H1 (cell line): ENCODE measurements around the gene RAD23B. TPM values are rescaled to one million over a fixed set of nuclear protein-coding genes. Genes with fewer than 3 reads are reported as not detected.

Source experiments
- ATF3 ChIP-seq: IDR thresholded peaks from 2 replicates; pipeline ENCODE4 v1.6.1; 2011; ENCODE audit warnings: low read depth, mild to moderate bottlenecking, low read length; ENCODE audit not compliant: insufficient read depth
- CHD1 ChIP-seq: IDR thresholded peaks from 2 replicates; pipeline ENCODE4 v1.6.1; 2012; ENCODE audit warnings: low read depth, low read length, improper control_type of control experiment
- CHD7 ChIP-seq: fragments of 300-600 bp; sonication (generic); IDR thresholded peaks from 2 replicates; pipeline ENCODE4 v1.7.1; 2012; ENCODE audit warnings: low read length, moderate library complexity, mild to moderate bottlenecking, inconsistent platforms; ENCODE audit not compliant: insufficient replicate concordance
- CREB1 ChIP-seq: IDR thresholded peaks from 2 replicates; pipeline ENCODE4 v1.6.1; 2012; ENCODE audit warnings: inconsistent platforms
- CTBP2 ChIP-seq: IDR thresholded peaks from 2 replicates; pipeline ENCODE4 v1.7.0; 2011; ENCODE audit warnings: borderline replicate concordance, mild to moderate bottlenecking, moderate library complexity, mixed read lengths, low read length; ENCODE audit not compliant: insufficient read depth, insufficient read length
- RAD21 ChIP-seq, 2 experiments: IDR thresholded peaks in 1 of 2; conservative IDR thresholded peaks in 1 of 2; 2 replicates each; pipeline ENCODE4 v1.6.1; 2011; ENCODE audit warnings: low read depth in 2 of 2, low read length in 2 of 2, improper control_type of control experiment in 1 of 2, inconsistent platforms in 1 of 2, mild to moderate bottlenecking in 1 of 2, moderate library complexity in 1 of 2
- SIN3A ChIP-seq, 2 experiments: IDR thresholded peaks in 1 of 2; conservative IDR thresholded peaks in 1 of 2; 2 replicates each; pipeline ENCODE4 v1.6.1; 2011 to 2012; ENCODE audit warnings: low read length in 2 of 2, improper control_type of control experiment in 1 of 2, low read depth in 1 of 2, mild to moderate bottlenecking in 1 of 2
- TAF7 ChIP-seq: optimal IDR thresholded peaks from 2 replicates; pipeline ENCODE3; 2011; ENCODE audit warnings: low read depth, mild to moderate bottlenecking, inconsistent platforms, low read length, moderate library complexity, borderline replicate concordance
- USF2 ChIP-seq: IDR thresholded peaks from 2 replicates; pipeline ENCODE4 v1.6.1; 2011; ENCODE audit warnings: low read length, improper control_type of control experiment
- polyA plus RNA-seq, 7 experiments: library from polyadenylated mRNA; depleted of rRNA in 3 of 7; stranded (reverse) in 5 of 7; unstranded in 2 of 7; fragments of >200 nt in 5 of 7; fragments of 200-250 nt in 2 of 7; gene quantifications; 1 replicate in 5 of 7; 2 replicates in 1 of 7; 4 replicates in 1 of 7; pipeline versions ENCODE4 v1.2.1 to v1.2.3, GENCODE V29; 2011 to 2013; ENCODE audit warnings: missing spikeins in 2 of 7, mixed read lengths in 2 of 7
- total RNA-seq: library from RNA; stranded (reverse); fragmentation: NEBNext Ultra II Directional; extraction: Animal tissue kit (Norgen Biotek cat#: 25700); gene quantifications from 2 replicates; pipeline ENCODE4 v1.2.1, GENCODE V29; 2021

The RAD23B gene
- total and polyA plus RNA-seq, 2 of the 8 experiments (the other 6 are each of a cell fraction or from before 2014, with no cell fraction given): 97.1 to 165 TPM

GRCh38 chr9:107269254-107269653, 13.8 kb upstream of the RAD23B start (continued):
- no peak for TF ChIP-seq CHD7
- no peak for TF ChIP-seq CREB1
- no peak for TF ChIP-seq RAD21 (IDR thresholded peaks at IDR 0.05 in 1 of 2, conservative IDR thresholded peaks at IDR 0.05 in 1 of 2; ENCODE audit: low read depth in 2 of 2, low read length in 2 of 2)
- no peak for TF ChIP-seq CHD1
- TF ChIP-seq USF2: no peak
- TF ChIP-seq ATF3: no peak
- TF ChIP-seq CTBP2: no peak
- no peak for TF ChIP-seq SIN3A (conservative IDR thresholded peaks at IDR 0.05 in 1 of 2, IDR thresholded peaks at IDR 0.05 in 1 of 2; ENCODE audit: low read depth in 1 of 2, low read length in 2 of 2)
- TF ChIP-seq TAF7: no peak
